ENCODE data around the gene CDKAL1. TPM values are rescaled to one million over a fixed set of nuclear protein-coding genes. Genes with fewer than 3 reads are reported as not detected.

Gene CDKAL1
- total RNA-seq, 2 donors from 2014 or later = 11.7 to 12.5 TPM

GRCh38 chr6:20991910-20992309, 457.7 kb downstream of the CDKAL1 start:
- ATAC-seq = no peak
- intact Hi-C loops (cut with DNase I, micrococcal nuclease) = no loop called here
- DNase-seq = no peak

GRCh38 chr6:20996099-20996498, 461.8 kb downstream of the CDKAL1 start:
- intact Hi-C loops (cut with DNase I, micrococcal nuclease) = no loop called here
- ATAC-seq (no peak), DNase-seq (no peak)

DNA sequence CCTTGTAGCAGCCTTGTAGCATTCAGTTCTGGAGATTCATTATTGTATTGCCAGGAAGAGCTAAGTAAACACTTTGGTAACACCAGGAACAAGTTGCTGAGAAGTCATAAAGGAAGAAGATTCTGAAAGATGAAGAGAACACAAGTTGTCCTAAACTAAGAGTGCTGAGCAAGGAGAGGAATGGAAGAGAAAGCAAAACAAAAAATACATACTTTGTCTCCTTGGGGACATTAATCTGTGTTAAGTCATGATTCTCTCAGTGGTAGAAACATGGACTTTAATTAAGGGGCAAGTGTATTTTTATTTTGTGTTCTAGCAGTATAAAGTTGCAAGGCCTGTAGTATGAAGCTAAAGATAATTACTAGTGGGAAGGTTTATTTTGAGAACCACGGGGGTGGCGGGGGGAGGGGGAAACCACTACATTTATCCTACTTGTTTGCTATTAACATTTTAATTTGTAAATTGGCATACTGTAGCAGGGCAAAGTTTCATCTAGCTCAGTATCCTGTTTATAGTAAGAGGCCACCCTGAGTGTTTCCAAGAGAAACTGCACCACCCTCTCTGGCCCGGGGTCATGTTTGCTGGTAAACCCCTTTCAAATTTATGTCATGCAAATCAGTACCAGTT, 463.0 kb downstream of the CDKAL1 start:
- DNase-seq (no peak), ATAC-seq (no peak)
- intact Hi-C loops (cut with DNase I, micrococcal nuclease) = no loop called here

GRCh38 chr6:20997770-20998147, 463.5 kb downstream of the CDKAL1 start:
- ATAC-seq (no peak), DNase-seq (no peak)
- intact Hi-C loops (cut with DNase I, micrococcal nuclease) = no loop called here

DNA sequence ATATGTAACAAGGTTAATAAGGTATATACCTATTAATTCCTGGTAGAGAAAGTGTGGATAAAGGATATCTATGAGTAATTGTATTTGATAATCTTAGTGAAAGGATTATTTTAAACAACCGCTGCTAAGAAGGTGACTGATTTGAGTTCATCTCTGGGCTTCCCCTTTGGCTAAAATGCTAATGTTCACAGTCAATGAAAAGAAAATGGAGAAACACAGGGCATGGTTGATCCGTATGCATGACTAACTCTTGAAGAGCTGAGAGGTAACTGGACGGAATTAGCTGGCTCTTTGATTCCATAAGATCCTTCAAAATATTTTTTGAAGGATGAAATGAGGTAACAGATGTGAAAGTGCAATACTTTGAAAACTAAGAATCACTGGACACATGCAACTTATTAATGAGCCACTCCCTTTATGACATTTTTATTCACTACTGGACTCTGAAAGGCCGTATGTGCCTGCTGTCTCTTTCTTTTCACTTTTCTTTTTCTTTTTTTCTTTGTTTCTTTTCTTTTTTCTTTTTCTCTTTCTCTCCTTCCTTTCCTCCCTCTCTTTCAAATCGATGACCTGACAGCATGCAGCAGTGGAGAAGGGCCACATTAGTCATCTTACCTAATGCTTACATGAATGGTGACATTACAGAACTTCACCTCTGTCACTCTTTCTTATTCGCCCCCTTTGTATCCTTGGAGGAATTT, 464.6 kb downstream of the CDKAL1 start:
- DNase-seq (no peak), ATAC-seq (no peak)
- intact Hi-C loops (cut with DNase I, micrococcal nuclease) = no loop called here

DNA sequence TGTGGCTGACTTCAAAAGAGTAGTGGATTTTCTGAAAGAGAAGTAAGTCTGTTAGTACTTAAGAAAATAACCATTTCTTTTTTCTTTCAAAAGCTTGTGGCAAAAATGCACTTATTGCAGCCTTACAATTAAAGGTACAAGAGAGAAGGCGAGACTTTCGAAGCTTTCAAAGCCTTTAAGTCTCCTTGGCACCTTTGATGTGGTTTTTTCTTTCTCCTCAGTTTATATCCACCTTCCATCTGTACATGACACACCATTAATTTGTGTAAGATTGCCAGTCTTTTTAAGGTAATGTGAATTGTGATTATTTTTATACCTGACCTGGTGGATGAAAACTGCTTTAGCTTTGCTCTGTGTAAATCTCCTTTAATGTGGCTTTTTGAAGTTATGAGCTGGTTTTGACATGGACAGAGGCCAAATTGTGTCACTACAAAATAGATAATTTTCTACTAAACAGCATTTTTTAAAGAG, 466.1 kb downstream of the CDKAL1 start:
- intact Hi-C loops (cut with DNase I, micrococcal nuclease) = no loop called here
- ATAC-seq = no peak

DNA sequence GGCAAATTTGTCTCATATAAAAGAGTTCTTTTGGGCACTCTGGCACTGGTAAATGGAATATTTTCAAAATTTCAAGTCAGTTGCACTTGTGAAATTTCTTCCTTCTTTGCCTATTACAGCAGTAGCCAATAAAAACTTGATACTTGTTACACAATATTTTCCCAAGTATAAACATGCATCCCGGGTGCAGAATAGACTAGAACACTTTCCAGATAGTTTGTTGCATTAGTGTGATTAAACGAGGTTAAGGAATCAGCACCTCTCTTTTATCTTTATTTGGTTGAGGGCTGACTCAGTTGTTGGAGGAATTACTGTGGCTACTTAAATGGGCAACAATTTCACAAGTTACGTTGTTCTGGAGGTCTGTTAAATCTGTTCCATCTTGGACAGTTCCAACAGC, 467.5 kb downstream of the CDKAL1 start:
- ATAC-seq (no peak), DNase-seq (no peak)

More for the DNA sequence above, 466.1 kb downstream of the CDKAL1 start:
- DNase-seq = no peak

GRCh38 chr6:21003780-21004541, 469.7 kb downstream of the CDKAL1 start:
- no peak for DNase-seq
- ATAC-seq = no peak
- intact Hi-C loops (cut with DNase I, micrococcal nuclease) = no loop called here

More for the DNA sequence above, 467.5 kb downstream of the CDKAL1 start:
- intact Hi-C loops (cut with DNase I, micrococcal nuclease) = no loop called here

DNA sequence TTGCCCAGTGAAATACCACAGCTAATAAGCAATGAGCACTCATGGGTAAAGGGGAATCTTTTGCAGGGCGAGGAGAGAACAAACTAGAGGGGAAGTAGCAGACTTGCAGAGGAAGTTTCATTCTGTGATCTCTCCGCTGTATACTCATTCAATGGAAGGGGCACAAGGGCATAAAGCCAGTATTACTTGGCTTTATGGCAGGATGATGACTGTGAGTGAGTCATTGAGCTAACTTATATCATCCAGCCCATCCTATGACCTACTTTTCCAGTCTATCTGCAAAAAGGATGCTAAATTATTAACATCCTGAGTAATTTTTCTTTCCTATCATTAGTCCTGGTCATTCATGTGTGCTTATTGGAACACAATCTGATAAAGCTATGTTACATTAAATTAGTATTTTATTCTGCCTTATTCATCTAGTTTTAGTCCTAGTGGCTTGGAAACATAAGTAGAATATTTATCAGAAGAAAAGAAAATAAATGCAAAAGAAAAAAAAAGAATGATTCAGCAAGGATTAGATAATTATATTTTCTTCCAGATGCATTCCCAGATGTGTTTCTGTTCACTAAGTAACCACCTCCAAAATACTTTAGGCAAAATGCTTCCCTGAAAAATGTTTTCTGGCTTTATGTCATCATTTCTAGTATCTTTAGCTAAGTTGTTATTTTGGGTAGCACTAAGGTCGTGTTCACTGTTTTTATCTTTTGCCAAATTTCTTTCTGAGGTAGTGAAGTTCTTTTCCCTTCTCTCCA, 471.7 kb downstream of the CDKAL1 start:
- ATAC-seq (peak; percentile 100), DNase-seq (no peak)
- intact Hi-C loops (cut with DNase I, micrococcal nuclease) = no loop called here

GRCh38 chr6:21019614-21020013, 485.4 kb downstream of the CDKAL1 start:
- ATAC-seq (no peak), DNase-seq (no peak)
- intact Hi-C loops (cut with DNase I, micrococcal nuclease) = no loop called here

- DNase-seq (peak; percentile 12 to 25), ATAC-seq (peak; percentile 89)
- intact Hi-C loops (cut with DNase I, micrococcal nuclease) = no loop called here
Measured at GRCh38 chr6:21022343-21023107, 488.3 kb downstream of the CDKAL1 start.

DNA sequence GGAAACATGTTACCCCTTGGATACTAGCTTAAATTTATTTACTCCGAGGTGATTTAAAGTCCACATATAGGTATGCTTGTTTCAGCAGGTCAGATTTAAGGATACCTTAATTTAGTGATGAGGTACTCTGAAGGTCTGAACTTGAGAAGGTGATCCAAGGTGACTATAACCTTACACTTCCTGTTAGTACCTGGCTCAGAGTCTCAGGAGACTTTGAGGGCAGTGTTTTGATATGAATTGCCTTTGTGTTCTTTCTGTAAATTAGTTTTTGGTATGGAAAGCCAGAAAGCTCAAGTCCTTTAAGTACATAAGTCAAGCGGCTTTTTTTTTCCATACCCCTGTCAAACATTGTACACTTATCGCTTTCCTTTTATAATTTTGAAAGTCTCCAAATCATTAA, 489.0 kb downstream of the CDKAL1 start:
- DNase-seq = no peak
- peak; percentile 48 for ATAC-seq
- intact Hi-C loops (cut with DNase I, micrococcal nuclease) = no loop called here

DNA sequence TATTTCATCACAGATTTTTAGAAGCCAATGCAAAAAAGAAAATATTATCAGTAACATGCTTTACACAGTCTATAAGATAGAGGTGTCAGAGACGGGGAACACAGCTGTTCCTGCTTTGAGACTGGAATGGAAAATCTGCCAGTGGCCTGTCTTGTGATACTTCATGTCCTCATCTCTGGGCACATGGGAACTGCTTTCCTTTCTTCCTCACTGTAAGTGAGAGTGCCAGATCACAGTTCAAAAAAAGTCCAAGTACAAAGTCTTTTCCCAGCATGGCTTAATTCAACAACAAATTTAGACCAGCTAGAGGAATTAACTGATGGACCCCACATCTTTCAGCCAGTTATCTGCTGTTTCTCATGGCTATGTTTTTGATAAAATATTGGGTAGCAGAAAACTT, 490.4 kb downstream of the CDKAL1 start:
- no peak for ATAC-seq
- intact Hi-C loops (cut with DNase I, micrococcal nuclease) = no loop called here
- no peak for DNase-seq

GRCh38 chr6:21026576-21027273, 492.5 kb downstream of the CDKAL1 start:
- DNase-seq (no peak), ATAC-seq (no peak)
- intact Hi-C loops (cut with DNase I, micrococcal nuclease) = no loop called here

- intact Hi-C loops (cut with DNase I, micrococcal nuclease) = no loop called here
- DNase-seq (no peak), ATAC-seq (no peak)
Measured at GRCh38 chr6:21027507-21027906, 493.2 kb downstream of the CDKAL1 start.

- ATAC-seq = no peak
- intact Hi-C loops (cut with DNase I, micrococcal nuclease) = no loop called here
- DNase-seq = no peak
Measured at GRCh38 chr6:21031182-21031581, 496.9 kb downstream of the CDKAL1 start.

DNA sequence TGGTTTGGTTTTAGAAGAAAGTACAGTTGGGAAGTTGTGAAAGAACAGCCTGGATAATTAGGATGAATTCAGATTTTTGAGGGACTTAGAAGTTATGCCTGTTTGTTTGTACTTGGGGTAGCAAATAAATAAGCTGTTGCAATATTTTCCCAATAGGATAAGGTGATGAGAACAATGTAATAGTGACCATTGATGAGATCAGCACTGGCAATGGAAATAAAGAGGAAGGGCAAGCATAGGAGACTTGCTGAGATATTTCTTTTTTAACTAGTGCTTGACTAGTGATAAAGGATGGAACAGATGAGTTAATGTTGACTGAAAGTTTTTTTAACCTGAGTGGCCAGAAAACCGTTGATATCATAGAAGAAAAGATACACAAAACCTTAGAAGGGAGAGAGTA, 498.8 kb downstream of the CDKAL1 start:
- no peak for DNase-seq
- ATAC-seq = no peak
- intact Hi-C loops (cut with DNase I, micrococcal nuclease) = no loop called here

DNA sequence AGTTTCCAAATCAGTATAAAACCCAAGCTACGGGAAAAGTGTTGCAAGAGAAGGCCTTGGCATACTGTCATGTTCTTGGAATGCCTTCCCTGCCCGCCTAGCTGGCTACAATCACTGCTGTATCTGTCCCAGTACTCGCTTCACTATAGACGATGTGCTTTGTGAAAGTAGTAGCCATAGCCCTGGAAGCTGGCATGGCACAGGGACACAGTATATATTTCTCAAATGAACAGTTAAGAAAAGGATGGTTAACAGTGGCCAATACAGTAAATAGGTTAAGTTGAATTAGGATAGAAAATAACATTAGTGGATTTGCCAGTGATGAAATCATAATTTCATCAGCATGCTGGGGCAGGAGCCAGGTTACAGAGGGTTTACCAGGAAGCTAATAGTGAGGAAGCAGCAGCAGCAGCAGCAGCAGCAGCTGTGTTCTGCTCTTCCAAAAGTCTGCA, 499.3 kb downstream of the CDKAL1 start:
- DNase-seq = no peak

More for the DNA sequence above, 499.3 kb downstream of the CDKAL1 start:
- intact Hi-C loops (cut with DNase I, micrococcal nuclease) = no loop called here
- ATAC-seq = no peak
